CD4-positive, alpha-beta T cell treated with Interleukin-17A for 1 hour (primary cell): ENCODE data around the gene ARNT2.

ENCODE experiments used
- DNase-seq: peaks from one replicate; pipeline ENCODE4 v3.0.0-alpha.2; 2020

Gene ARNT2

GRCh38 chr15:80580536-80581260 lies 176.5 kb downstream of the ARNT2 start:
- DNase-seq: no peak

- no peak for DNase-seq
Measured at GRCh38 chr15:80581976-80582375, 177.8 kb downstream of the ARNT2 start.

- no peak for DNase-seq
Measured at GRCh38 chr15:80582816-80583423, 178.7 kb downstream of the ARNT2 start.

GRCh38 chr15:80584561-80584964 lies 180.4 kb downstream of the ARNT2 start:
- DNase-seq: no peak

GRCh38 chr15:80584973-80585525 lies 180.9 kb downstream of the ARNT2 start:
- DNase-seq: no peak

GRCh38 chr15:80585544-80586018 lies 181.4 kb downstream of the ARNT2 start:
- no peak for DNase-seq

- no peak for DNase-seq
Measured at GRCh38 chr15:80586161-80586560, 182.0 kb downstream of the ARNT2 start.

GRCh38 chr15:80587007-80587406 lies 182.8 kb downstream of the ARNT2 start:
- DNase-seq: no peak

GRCh38 chr15:80587816-80588456 lies 183.8 kb downstream of the ARNT2 start:
- no peak for DNase-seq

GRCh38 chr15:80588801-80589200 lies 184.6 kb downstream of the ARNT2 start:
- DNase-seq: no peak

GRCh38 chr15:80590761-80591355 lies 186.7 kb downstream of the ARNT2 start:
- DNase-seq: no peak

GRCh38 chr15:80591471-80591870 lies 187.3 kb downstream of the ARNT2 start:
- DNase-seq: no peak

- no peak for DNase-seq
Measured at GRCh38 chr15:80591938-80592825, 188.0 kb downstream of the ARNT2 start.

- no peak for DNase-seq
Measured at GRCh38 chr15:80593486-80594030, 189.4 kb downstream of the ARNT2 start.

- DNase-seq: no peak
Measured at GRCh38 chr15:80594091-80594889, 190.1 kb downstream of the ARNT2 start.

- DNase-seq: no peak
Measured at GRCh38 chr15:80595396-80595795, 191.2 kb downstream of the ARNT2 start.

- DNase-seq: no peak
Measured at GRCh38 chr15:80596521-80596976, 192.4 kb downstream of the ARNT2 start.

GRCh38 chr15:80597076-80597475 lies 192.9 kb downstream of the ARNT2 start:
- no peak for DNase-seq

- no peak for DNase-seq
Measured at GRCh38 chr15:80599359-80599758, 195.2 kb downstream of the ARNT2 start.

- DNase-seq: no peak
Measured at GRCh38 chr15:80600626-80601025, 196.4 kb downstream of the ARNT2 start.

GRCh38 chr15:80601256-80601655 lies 197.1 kb downstream of the ARNT2 start:
- DNase-seq: no peak
